Spleen (tissue), 11 donors: ENCODE measurements around the gene MLH3. TPM values are rescaled to one million over a fixed set of nuclear protein-coding genes. Genes with fewer than 3 reads are reported as not detected.
"Not testable (repeated sequence)": the region's sequence is repeated elsewhere in the genome, so short reads cannot be mapped to it uniquely, and the experiment has no call there.

Source experiments
- DNase-seq: peaks from one replicate; pipeline ENCODE4 v3.0.0-alpha.2; 2020
- H3K27ac ChIP-seq, 8 donors: fragments of 200-600 bp; sonication (generic) in 7 of 8; 1 replicate in 4 of 8; 2 replicates in 4 of 8; pipeline versions ENCODE4 v1.5.0 to v1.8.0; 2016 to 2021; ENCODE audit warnings: inconsistent platforms in 4 of 8, mild to moderate bottlenecking in 4 of 8, moderate library complexity in 1 of 8
- H3K27me3 ChIP-seq, 7 donors: fragments of 200-600 bp; sonication (generic) in 6 of 7; replicated peaks in 1 of 7; 1 replicate in 4 of 7; 2 replicates in 3 of 7; pipeline versions ENCODE4 v1.5.0 to v1.8.0; 2016 to 2021; ENCODE audit warnings: inconsistent platforms in 3 of 7, mild to moderate bottlenecking in 1 of 7
- H3K36me3 ChIP-seq, 6 donors: fragments of 200-600 bp; sonication (generic) in 5 of 6; 1 replicate in 4 of 6; 2 replicates in 2 of 6; pipeline versions ENCODE4 v1.5.0 to v1.8.0; 2016 to 2021; ENCODE audit warnings: inconsistent platforms in 2 of 6
- H3K4me1 ChIP-seq, 6 donors: fragments of 200-600 bp; sonication (generic) in 5 of 6; 1 replicate in 3 of 6; 2 replicates in 3 of 6; pipeline versions ENCODE4 v1.5.0 to v1.8.0; 2016 to 2021; ENCODE audit warnings: inconsistent platforms in 3 of 6
- H3K4me3 ChIP-seq, 8 donors: fragments of 200-600 bp; sonication (generic) in 7 of 8; 1 replicate in 4 of 8; 2 replicates in 4 of 8; pipeline versions ENCODE4 v1.5.0 to v1.8.0; 2016 to 2021; ENCODE audit warnings: inconsistent platforms in 4 of 8, mild to moderate bottlenecking in 4 of 8, moderate library complexity in 2 of 8
- H3K9me3 ChIP-seq, 8 donors: fragments of 200-600 bp; sonication (generic) in 7 of 8; 1 replicate in 4 of 8; 2 replicates in 4 of 8; pipeline versions ENCODE4 v1.5.0 to v1.8.0; 2016 to 2021; ENCODE audit warnings: inconsistent platforms in 4 of 8
- CTCF ChIP-seq, 11 experiments: fragments of 200-600 bp in 7 of 11; fragments of 450-650 bp in 4 of 11; sonication (generic) in 4 of 11; IDR thresholded peaks in 8 of 11; conservative IDR thresholded peaks in 3 of 11; 1 replicate in 7 of 11; 2 replicates in 4 of 11; pipeline versions ENCODE4 v1.4.0 to v1.8.0; 2016 to 2021; ENCODE audit warnings: antibody characterized with exemption in 11 of 11, inconsistent platforms in 4 of 11, mild to moderate bottlenecking in 1 of 11
- POLR2A ChIP-seq, 3 donors: fragments of 450-650 bp; IDR thresholded peaks; one replicate each; pipeline ENCODE4 v1.5.1; 2017; ENCODE audit warnings: antibody characterized with exemption in 3 of 3, mild to moderate bottlenecking in 1 of 3
- POLR2AphosphoS5 ChIP-seq, 3 donors: sonication (generic); formaldehyde crosslinking; IDR thresholded peaks; one replicate each; pipeline ENCODE4 v1.5.1; 2017; ENCODE audit warnings: antibody characterized with exemption in 3 of 3
- WGBS, 5 donors: extraction: QIAGEN DNeasy Blood & Tissue Kit in 3 of 5; methylation state at CpG; one replicate each; pipeline versions ENCODE4 v1.1.5 to v1.1.7; 2013 to 2018; 5-methylcytosine and 5-hydroxymethylcytosine counted together
- intact Hi-C: fragments of 100-400 bp; cut with DNase I; formaldehyde crosslinking; loops from one replicate; pipeline ENCODE4 v1.15.0; 2023; ENCODE audit warnings: low total_unique reads
- polyA plus RNA-seq, 3 donors: library from polyadenylated mRNA; stranded (reverse); fragments of 200-250 nt; gene quantifications; one replicate each; pipeline ENCODE4 v1.2.1, GENCODE V29; 2013
- total RNA-seq, 7 donors: library from RNA; depleted of rRNA in 3 of 7; stranded (reverse); fragments of >200 nt in 3 of 7; fragmentation: NEBNext Ultra II Directional in 4 of 7; extraction: Animal tissue kit (Norgen Biotek cat#: 25700) in 4 of 7; gene quantifications; one replicate each; pipeline versions ENCODE4 v1.1.0 to v1.2.1, GENCODE V29; 2016 to 2021
- donor health status: healthy with polysubstance abuse.
- donor health status: DM: no; HTN: no; CAD: no; lungs with moderate emphysema.
- donor health status: DM: no; HTN: no; CAD: no.
- donor health status: Bipolar disorder and iron deficiency.
- donor health status: healthy.
- donor health status: DM: no; HTN: no; CAD: no.
- donor health status: DM: yes; HTN: yes; CAD: no.

The MLH3 gene
- total and polyA plus RNA-seq, 10 donors: 14.8 to 37.7 (median 28.6) TPM

- Histone ChIP-seq H3K4me3 (no peak overlapping the region), H3K4me1 (peaks cover 11 to 41% (median 31%) of the 10 kb centered on the region in 6 donors), H3K27me3 (no peaks in the 10 kb centered on the region), H3K9me3 (peaks cover 0 to 5% (median under 1%) of the 10 kb centered on the region in 8 donors), H3K36me3 (peaks cover 0 to 22% (median 13%) of the 10 kb centered on the region in 6 donors), H3K27ac (no peak overlapping the region)
- TF ChIP-seq POLR2A (IDR thresholded peaks at IDR 0.05) (no peak), POLR2AphosphoS5 (IDR thresholded peaks at IDR 0.05) (no peak), CTCF (IDR thresholded peaks at IDR 0.05 in 8 of 11, conservative IDR thresholded peaks at IDR 0.05 in 3 of 11) (no peak)
- intact Hi-C loops: no loop called here
- no peak for DNase-seq
- 89 to 97% (median 94%) methylated on average over 2 of the region's 2 CpGs for WGBS, 5 donors
Observed at GRCh38 chr14:75001261-75001660, 50.0 kb downstream of the MLH3 start.

- intact Hi-C loops: not testable (repeated sequence)
- WGBS, 5 donors: 88 to 97% (median 95%) methylated on average over 5 to 7 of the region's 7 CpGs
Observed at GRCh38 chr14:74995781-74996180, 55.5 kb downstream of the MLH3 start.

GRCh38 chr14:74994182-74994581 lies 57.1 kb downstream of the MLH3 start:
- intact Hi-C loops, H3K27me3 ChIP-seq, H3K36me3 ChIP-seq, H3K27ac ChIP-seq, H3K4me1 ChIP-seq, H3K4me3 ChIP-seq, DNase-seq: not testable (repeated sequence)
- 94 to 100% (median 96%) methylated on average over 2 to 28 of the region's 28 CpGs for WGBS, 5 donors
- H3K9me3 ChIP-seq: peaks cover 0 to 10% (median 3%) of the 10 kb centered on the region in 8 donors

More at GRCh38 chr14:74995781-74996180, 55.5 kb downstream of the MLH3 start:
- DNase-seq, H3K27ac ChIP-seq, H3K36me3 ChIP-seq, H3K4me1 ChIP-seq, H3K4me3 ChIP-seq, H3K27me3 ChIP-seq: not testable (repeated sequence)
- H3K9me3 ChIP-seq: peaks cover 0 to 10% (median 3%) of the 10 kb centered on the region in 8 donors

- Histone ChIP-seq H3K27ac (no peak overlapping the region), H3K4me1 (no peaks in the 10 kb centered on the region), H3K27me3 (no peaks in the 10 kb centered on the region), H3K36me3 (no peaks in the 10 kb centered on the region), H3K9me3 (no peaks in the 10 kb centered on the region), H3K4me3 (no peak overlapping the region)
- intact Hi-C loops: no loop called here
- WGBS, 5 donors: 88 to 100% (median 92%) methylated on average over 1 of the region's 1 CpG
- TF ChIP-seq POLR2AphosphoS5 (IDR thresholded peaks at IDR 0.05) (no peak), POLR2A (IDR thresholded peaks at IDR 0.05) (no peak), CTCF (IDR thresholded peaks at IDR 0.05 in 8 of 11, conservative IDR thresholded peaks at IDR 0.05 in 3 of 11) (no peak)
- no peak for DNase-seq
Observed at GRCh38 chr14:74988993-74989392, 62.3 kb downstream of the MLH3 start.

- H3K4me3 ChIP-seq: no peak overlapping the region
- H3K27me3 ChIP-seq: no peaks in the 10 kb centered on the region
- H3K36me3 ChIP-seq: no peaks in the 10 kb centered on the region
- no peak overlapping the region for H3K27ac ChIP-seq
- H3K9me3 ChIP-seq: no peaks in the 10 kb centered on the region
- intact Hi-C loops: no loop called here
- DNase-seq: no peak
- TF ChIP-seq POLR2A (IDR thresholded peaks at IDR 0.05): no peak
- TF ChIP-seq POLR2AphosphoS5 (IDR thresholded peaks at IDR 0.05): no peak
- TF ChIP-seq CTCF (IDR thresholded peaks at IDR 0.05 in 8 of 11, conservative IDR thresholded peaks at IDR 0.05 in 3 of 11): no peak
- H3K4me1 ChIP-seq: no peaks in the 10 kb centered on the region
- 73 to 83% (median 78%) methylated on average over 4 of the region's 4 CpGs for WGBS, 5 donors
Observed at GRCh38 chr14:74988131-74988530, 63.1 kb downstream of the MLH3 start.
